Measurements from ENCODE around the gene ALOX5. TPM values are rescaled to one million over a fixed set of nuclear protein-coding genes. Genes with fewer than 3 reads are reported as not detected.

Gene ALOX5
- total and polyA plus RNA-seq, 10 of the 15 experiments (the other 5 are each of a cell fraction or from before 2014, with no cell fraction given) = 0.43 to 102 (median 34.2) TPM

- no peak for TF ChIP-seq CUX1 (IDR thresholded peaks at IDR 0.05; ENCODE audit: insufficient replicate concordance, low read depth, low read length)
These were observed 7.0 kb downstream of the ALOX5 start (continued) for GRCh38 chr10:45380903-45381620.

- Histone ChIP-seq H4K20me1 (ENCODE audit: control insufficient read depth, insufficient read depth) (no peaks in the 10 kb centered on the region), H3K36me3 (ENCODE audit: control insufficient read depth in 2 of 2, insufficient read depth in 2 of 2, low read length in 1 of 2) (peaks cover 0 to 21% of the 10 kb centered on the region in 2 experiments; a peak in 1 of 4 replicates), H3K9ac (ENCODE audit: control insufficient read depth, insufficient read depth, low read length) (no peak overlapping the region), H3K9me3 (replicated peaks; ENCODE audit: control insufficient read depth, insufficient read depth, low read length) (no peaks in the 10 kb centered on the region; the same call in 2 of the 3 replicates), H3K4me1 (ENCODE audit: control insufficient read depth, insufficient read depth, low read length) (peaks cover 22% of the 10 kb centered on the region), H3K4me2 (ENCODE audit: control insufficient read depth, insufficient read depth) (no peak overlapping the region), H3K79me2 (ENCODE audit: control insufficient read depth, insufficient read depth, low read length) (peaks cover 12% of the 10 kb centered on the region), H3K27ac (ENCODE audit: control insufficient read depth, insufficient read depth) (no peak overlapping the region), H3K4me3 (no peak overlapping the region), H2AFZ (ENCODE audit: control insufficient read depth, low read depth, low read length) (no peak overlapping the region), H3K27me3 (replicated peaks in 1 of 2; ENCODE audit: control insufficient read depth in 2 of 2, insufficient read depth in 2 of 2, low read length in 1 of 2) (no peaks in the 10 kb centered on the region)
- RAD21 ChIA-PET (ENCODE audit: unreplicated experiment) = no interaction called here
- CTCF ChIA-PET = no interaction called here
- SMC1A ChIA-PET (ENCODE audit: uncharacterized antibody, unreplicated experiment) = no interaction called here
- DNase-seq (ENCODE audit: low read depth, low spot score) = no peak
- intact Hi-C loops (cut with micrococcal nuclease; ENCODE audit: unreplicated experiment) = no loop called here
- no peak for ATAC-seq
- no peak for FAIRE-seq
- no TSS peak for BruUV-seq (replicated peaks)
- POLR2A ChIA-PET = interaction anchor here (0.6 kb wide), 1 partner anchor 582 kb away, joined by 3 read pairs; no protein-coding TSS in a partner anchor
- in situ Hi-C loops (cut with MboI) = no loop called here
- WGBS (ENCODE audit: insufficient coverage, insufficient replicate concordance, low lambda C conversion rate, missing lambda C conversion rate) = 77% methylated on average over 15 of the region's 17 CpGs
- TF ChIP-seq YBX1 (IDR thresholded peaks at IDR 0.05) = no peak
- no peak for TF ChIP-seq STAT1 (conservative IDR thresholded peaks at IDR 0.05)
- no peak for TF ChIP-seq RELA (IDR thresholded peaks at IDR 0.05; ENCODE audit: borderline replicate concordance, partially characterized antibody)
- TF ChIP-seq TBL1XR1 (IDR thresholded peaks at IDR 0.05; ENCODE audit: low read depth, low read length) = no peak
- TF ChIP-seq ASH2L (IDR thresholded peaks at IDR 0.05; ENCODE audit: borderline replicate concordance, low read depth) = no peak
- no peak for TF ChIP-seq ELK1 (IDR thresholded peaks at IDR 0.05; ENCODE audit: low read depth, low read length)
- TF ChIP-seq CEBPB (IDR thresholded peaks at IDR 0.05; ENCODE audit: borderline replicate concordance in 1 of 2, low read depth in 2 of 2, low read length in 2 of 2) = no peak
- TF ChIP-seq WRNIP1 (IDR thresholded peaks at IDR 0.05; ENCODE audit: borderline replicate concordance, low read depth, low read length) = no peak
- no peak for TF ChIP-seq EGR1 (IDR thresholded peaks at IDR 0.05; ENCODE audit: borderline replicate concordance in 1 of 2, low read depth in 2 of 2, low read length in 2 of 2)
- no peak for TF ChIP-seq KAT2A (conservative IDR thresholded peaks at IDR 0.05; ENCODE audit: control insufficient read depth, low read depth, low read length)
- TF ChIP-seq ATF3 (IDR thresholded peaks at IDR 0.05; ENCODE audit: borderline replicate concordance, extremely low read depth, low read depth, low read length) = no peak
- no peak for TF ChIP-seq ZNF384 (IDR thresholded peaks at IDR 0.05; ENCODE audit: borderline replicate concordance, low read depth, low read length)
- TF ChIP-seq YY1 (IDR thresholded peaks at IDR 0.05; ENCODE audit: low read depth, low read length) = no peak
These were observed 8.6 kb downstream of the ALOX5 start for GRCh38 chr10:45382591-45382990.
